ENCODE data around the gene HMG20A.
"Not testable (repeated sequence)": the region's sequence is repeated elsewhere in the genome, so short reads cannot be mapped to it uniquely, and the experiment has no call there.

The HMG20A gene

DNA sequence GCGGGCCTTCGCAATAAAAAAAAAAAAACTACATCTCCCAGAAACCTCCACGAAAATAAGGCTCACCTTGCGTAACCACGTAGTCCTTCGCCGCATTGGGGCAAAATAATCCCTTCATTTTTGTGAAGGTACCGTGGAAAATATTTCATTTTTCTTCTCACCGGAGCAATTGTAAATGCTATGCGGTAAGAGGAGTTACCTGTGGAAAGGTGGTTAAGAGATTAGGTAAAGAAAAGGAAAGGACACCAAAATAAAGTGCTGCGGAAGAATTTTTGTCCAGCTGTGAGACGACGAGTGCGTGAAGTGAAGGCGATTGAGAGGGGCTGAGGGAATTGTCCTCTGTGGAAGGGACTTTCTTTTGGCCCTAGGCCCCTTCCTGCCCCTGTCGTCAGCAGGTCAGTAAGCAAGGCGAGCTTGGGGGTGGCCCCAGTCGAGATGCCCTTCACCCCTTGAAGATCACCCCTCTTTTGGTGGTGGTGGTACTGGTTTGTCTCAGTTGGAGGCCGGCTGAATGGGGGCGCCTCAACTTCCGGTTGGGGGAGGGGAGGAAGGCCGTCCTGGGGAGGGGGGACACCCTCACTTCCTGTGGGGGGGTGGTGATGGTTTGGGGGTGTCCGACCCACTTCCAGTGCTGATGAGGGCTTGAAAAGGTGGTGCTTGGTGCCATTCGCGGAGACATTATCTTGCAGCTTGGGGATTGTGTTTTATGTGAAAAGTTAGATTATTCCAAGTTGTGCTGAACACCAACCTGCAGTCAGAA, at the start of gene HMG20A:
HMG20A (plus strand) TSS at position 279 of the 760 bp plus-strand sequence. CDS start 37,520 bp downstream, outside the sequence.
- DNase-seq = peak; percentile 70 to 86

DNA sequence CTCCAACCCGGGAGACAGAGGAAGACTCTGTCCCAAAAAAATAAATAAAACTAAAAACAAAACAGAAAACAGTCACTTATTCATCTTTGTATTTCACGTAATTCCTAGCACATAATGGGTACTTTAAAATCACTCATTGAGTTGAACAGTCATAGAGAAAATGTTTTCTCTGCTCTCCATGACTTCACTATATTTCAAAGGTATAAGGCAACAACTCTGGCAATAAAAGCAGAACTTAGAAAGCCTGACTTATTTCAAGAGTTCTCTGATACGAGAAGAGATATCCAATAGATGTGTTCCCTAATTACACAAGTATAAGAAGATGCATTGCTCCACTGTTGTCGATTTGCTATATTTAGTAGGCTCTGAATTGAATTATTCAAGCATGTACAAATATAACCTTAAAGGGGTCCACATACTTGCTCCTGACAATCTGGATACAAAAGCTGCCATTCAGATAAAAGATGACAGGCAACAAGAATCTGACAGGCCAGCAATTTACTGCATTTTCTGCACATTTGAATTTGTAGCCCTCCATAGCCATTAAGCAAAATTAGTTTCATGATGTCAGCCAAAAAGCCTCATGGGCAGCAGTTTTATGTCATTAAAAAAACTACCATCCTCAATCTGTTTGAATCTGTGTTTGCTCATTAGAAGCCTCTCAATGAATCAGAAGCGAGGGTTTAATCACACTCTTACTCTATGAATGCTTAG, 48.7 kb upstream of the HMG20A start:
- no peak for DNase-seq

DNA sequence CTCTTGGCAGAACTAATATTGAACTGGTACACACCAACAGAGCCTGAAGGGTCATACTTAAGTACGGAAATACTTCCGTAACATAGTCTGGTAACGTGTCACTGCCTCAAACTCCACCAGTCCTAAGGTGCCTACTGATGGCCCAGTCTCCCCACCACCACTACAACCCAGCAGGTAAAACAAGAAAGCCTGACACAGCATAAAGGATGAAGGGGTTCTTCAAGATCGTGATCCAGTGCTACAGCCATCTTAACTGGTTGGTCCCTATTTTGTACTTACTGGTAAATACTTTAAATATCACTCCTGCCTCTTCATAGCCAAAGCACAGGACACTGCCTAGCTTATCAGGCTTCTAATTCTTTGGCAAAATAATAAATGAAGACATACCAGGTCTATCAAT, 47.2 kb upstream of the HMG20A start:
- no peak for DNase-seq

DNA sequence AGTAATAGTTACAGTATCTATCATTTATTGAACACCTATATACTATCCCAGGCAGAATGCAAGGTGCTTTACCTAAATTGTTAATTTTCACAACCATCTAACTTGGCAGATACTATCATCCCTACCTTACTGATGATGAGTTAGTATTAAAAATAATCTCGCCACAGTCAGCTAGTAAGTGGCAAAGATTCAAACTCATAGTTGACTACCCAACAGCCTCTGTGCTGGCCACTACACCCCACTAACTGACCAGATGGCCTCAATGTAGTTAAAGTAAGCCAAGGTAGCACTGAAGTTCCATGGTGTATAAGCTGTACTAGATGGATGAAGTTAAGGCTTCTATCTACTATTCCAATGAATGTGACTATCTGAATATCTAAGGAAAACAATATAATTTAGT, 45.6 kb upstream of the HMG20A start:
- DNase-seq = no peak

DNA sequence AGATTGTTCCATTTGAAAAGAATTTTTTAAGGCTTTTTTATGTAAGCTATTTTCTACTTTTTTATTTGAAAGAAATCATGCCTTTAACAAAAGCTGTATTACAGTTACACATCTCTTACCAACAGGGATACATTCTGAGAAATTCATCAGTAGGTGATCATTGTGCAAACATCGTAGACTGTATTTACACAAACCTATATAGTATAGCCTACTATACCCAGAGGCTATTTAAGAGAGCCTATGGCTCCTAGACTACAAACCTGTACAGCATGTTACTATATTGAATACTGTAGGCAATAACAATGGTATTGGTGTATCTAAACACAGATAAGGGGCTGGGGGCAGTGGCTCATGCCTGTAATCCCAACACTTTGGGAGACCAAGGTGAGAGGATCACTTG, 43.9 kb upstream of the HMG20A start:
- no peak for DNase-seq

DNA sequence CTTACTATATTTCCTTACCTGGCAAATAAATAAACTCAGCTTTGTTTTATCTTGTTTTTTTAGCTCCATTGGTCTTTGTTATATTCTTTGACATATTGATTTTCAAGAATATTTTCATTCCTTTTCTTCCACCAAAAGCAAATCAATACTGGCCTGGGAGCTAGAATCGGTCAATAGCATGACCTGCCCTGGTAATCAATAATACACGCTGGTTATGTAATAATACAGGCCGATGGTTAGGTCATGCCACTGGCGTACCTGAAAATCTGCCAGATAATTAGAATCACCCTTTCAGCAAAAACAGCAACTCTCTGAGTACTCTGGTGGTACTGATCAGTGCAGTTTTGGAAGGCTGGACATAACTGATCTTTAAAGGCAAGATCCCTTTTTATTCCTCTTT, 40.7 kb upstream of the HMG20A start:
- no peak for DNase-seq

DNA sequence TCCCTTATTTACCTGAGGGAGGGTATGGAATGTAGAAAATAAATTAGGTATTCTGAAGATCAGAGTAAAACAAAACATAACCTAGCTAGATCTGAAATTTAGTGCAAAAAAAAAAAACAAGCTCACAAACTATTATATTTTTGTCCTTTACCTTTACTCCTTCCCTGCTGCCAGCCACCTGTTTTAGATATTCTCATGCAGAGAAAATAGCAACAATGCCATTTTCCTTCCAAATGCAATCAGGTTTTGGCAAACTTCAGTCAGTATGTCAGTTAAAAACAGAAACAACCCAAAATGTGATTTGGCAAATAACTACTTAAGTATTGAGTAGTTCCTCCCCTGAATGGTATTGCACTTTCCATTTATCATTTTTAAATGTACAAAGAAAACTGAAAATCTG, 36.6 kb upstream of the HMG20A start:
- DNase-seq = no peak

DNA sequence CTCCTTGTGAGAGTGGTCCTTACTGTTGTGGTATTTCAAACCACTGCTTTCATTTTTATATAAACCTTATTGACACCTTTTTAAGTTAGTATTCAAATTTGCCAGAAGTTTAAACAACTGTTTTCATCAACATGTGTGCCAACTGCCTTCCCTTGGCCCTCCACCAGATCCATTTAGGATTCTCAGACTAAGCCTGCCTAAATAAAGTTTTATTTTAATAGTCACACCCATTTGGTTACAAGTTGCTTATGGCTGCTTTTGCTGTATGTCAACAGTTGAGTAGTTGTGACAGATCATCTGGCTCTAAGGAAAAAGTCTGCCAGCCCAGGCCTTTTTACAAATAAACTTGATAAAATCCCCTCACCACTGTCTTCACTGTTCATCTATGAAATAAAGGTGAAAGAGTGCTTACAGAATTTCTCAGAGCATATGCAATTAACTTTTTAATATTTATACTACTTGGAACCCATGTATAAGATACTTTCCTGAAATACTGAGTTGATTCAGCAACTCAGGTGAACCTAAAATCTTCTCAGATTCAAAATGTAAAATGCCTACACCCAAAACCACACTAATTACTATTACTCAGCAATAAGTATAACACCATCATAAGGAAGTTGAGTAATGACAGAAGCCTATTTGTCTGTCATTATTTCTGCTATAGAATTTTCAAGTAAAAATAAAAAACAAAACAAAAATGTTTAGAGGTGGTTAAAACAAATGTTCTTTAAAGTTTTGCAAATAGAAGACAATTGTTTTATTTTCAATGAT, 35.9 kb upstream of the HMG20A start:
- peak; percentile 9 to 27 for DNase-seq

DNA sequence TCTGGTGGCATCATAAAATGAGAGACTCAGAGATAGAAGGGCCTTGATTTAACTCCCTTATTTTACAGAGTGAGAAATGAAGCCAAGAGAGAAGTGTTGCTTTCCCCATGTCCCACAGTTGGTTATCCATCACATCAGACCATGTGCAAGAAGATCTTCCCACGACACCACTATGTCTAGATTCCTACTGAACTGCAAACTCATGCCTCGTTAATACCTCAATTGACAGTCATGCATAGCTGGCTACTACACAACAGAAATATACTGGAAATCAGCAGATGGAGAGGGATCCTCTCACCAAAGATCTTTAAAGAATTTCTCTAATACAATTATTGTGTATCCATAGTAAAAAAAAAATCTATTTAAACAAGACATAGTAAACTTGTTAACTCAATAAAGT, 34.1 kb upstream of the HMG20A start:
- no peak for DNase-seq

DNA sequence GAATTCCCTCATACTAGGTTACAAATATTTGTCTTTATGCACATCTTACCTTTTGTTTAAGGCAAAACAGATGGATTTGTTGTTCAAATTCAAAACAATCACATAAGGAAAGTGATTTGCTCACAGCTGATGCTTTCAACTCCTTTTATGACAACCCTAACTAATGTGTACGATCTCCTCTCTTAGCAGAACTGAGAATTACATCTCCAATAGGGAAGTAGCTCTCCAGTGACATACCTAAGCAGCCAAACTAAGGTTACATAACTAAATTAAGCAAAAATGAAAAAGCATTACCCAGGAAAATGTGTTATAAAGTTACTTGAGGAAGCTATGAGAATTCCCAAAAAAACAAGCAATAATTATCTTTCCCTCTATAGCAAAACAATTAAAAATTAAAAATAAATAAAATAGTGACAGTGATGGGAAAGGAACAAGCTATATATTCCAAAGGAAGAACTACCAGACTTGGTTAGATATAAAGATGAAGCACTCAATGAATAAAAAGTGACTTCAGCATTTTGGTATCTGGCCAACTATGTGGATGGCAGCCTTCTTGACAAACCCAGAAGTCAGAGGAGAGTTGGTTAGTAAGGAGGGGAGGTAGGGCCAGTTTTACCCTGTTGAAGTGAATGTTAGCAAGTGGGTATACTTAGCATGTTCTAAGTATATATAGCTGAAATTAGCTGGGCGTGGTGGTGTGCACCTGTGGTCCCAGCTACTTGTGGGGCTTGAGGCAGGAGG, 33.2 kb upstream of the HMG20A start:
- DNase-seq = peak; percentile 14 to 23

DNA sequence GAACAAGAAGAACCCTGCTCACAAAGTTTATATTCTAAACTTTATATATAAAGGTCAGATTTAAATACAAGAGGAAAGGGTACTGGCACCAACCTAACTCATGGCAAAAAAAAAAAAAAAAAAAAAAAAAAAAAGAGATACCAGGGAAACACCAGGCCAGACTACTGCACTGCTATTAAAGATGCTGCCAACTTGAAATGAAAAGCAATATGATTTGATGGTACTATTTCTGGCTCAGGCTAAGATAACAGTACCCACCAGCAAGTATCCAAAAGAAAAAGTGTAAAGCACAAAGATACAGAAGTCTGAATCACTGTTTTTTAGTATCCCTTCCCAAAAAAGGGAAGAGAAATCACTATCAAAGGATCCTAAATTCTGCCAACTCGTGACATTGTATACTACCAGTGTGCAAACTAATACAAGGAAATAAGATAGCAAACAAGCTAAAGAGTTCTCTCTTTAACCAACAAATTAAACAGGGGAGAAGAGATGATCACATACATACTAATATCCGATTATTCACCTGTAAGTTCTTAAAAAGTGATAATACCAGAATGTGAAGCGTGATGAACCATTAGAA, 29.2 kb upstream of the HMG20A start:
- DNase-seq = no peak

DNA sequence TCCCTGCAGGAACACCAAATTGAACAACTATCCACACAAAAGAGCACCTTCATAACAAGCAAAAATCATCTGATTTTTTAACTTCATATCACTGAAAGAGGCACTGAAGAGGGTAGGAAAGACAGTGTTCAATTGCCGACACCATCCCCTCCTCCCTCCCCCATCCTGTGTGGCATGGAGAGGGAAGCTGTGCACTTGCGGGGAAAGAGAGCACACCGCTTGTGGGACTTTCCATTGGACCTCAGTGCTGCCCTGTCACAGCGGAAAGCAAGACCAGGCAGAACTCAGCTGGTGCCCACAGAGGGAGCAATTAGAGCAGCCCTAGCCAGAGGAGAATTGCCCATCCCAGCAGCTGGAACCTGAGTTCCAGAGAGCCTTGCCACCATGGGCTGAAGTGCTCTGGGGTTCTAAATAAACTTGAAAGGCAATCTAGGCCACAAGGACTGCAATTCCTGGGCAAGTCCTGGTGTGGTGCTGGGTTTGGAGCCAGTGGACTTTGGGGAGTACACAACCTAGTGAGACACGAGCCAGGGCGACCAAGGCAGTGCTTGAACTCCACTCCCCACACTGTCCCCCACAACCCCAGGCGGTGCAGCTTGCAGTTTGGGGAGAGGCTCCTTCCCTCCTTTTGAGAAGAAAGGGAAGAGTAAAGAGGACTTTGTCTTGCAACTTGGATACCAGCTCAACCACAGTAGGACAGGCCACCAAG, 27.8 kb upstream of the HMG20A start:
- no peak for DNase-seq

DNA sequence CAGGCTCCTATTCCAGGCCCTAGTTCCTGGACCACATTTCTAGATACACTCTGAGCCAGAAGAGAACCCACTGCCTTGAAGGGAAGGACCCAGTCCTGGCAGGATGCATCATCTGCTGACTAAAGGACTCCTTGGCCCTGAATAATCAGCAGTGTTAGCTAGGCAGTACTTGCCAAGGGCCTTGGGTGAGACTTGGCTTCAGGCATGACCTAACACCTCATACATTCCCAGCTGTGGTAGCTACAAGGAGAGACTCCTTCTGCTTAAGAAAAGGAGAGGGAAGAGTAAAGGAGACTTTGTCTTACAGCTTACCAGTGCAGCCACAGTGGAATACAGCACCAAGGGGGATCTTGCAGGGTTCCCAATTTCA, 27.2 kb upstream of the HMG20A start:
- no peak for DNase-seq

DNA sequence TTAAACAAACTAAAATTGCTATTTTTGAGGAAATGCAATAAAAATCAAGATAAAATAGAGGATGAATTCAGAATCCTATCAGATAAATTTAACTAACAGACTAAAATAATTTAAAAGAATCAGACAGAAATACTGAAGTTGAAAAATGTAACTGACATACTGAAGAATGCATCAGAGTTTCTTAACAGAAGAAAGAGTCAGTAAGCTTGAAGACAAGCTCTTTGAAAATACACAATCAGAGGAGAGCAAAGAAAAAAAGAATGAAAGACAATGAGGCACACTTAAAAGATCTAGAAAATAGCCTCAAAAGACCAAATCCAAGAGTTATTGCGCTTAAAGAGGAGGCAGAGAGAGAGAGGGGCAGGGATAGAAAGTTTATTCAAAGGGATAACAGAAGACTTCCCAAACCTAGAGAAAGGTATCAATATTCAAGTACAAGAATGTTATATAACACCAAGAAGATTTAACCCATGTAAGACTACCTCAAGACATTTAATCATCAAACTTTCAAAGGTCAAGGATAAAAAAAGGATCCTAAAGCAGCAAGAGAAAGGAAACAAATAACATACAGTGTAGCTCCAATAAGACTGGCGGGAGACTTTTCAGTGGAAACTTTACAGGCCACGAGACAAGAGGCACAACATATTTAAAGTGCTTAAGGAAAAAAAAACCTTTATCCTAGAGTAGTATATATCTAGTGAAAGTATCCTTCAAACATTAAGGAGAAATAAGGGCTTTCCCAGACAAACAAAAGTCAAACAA, 25.5 kb upstream of the HMG20A start:
- no peak for DNase-seq

DNA sequence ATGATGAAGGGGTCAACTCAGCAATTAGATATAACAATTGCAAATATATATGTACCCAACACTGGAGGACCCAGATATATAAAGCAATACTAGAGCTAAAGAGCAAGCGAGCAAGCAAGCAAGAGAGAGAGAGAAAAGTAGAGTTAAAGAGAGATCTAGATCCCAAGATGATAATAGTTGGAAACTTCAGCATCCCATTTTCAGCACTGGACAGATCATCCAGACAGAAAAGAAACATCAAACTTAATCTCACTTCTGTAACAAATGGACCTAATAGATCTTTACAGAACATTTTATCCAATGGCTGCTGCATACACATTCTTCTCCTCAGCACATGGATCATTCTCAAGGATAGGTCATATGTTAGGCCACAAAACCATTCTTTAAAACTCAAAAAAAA, 24.0 kb upstream of the HMG20A start:
- DNase-seq = no peak

DNA sequence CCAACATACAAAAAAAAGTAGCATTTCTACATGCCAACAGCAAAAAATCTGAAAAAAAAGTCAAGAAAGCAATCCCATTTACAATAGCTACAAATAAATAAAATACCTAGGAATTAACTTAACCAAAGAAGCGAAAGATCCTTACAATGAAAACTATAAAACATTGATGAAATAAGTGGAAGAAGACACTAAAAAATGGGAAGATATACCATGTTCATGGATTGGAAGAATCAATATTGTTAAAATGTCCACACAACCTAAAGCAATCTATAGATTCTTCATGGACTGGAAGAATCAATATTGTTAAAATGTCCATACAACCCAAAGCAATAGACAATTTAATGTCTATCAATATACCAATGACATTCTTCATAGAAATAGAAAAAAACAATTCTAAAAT, 21.8 kb upstream of the HMG20A start:
- DNase-seq = no peak

DNA sequence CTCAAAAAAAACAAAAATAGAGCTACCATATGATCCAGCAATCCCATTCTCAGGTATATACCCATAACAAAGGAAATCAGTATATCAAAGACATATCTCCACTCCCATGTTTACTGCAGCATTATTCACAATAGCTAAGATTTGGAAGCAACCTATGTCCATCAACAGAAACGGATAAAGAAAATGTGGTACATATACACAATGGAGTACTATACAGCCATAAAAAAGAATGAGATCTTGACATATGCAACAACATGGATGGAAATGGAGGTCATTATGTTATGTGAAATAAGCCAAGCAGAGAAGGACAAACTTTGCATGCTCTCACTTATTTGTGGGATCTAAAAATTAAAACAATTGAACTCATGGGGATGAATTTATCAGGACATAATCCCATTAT, 20.4 kb upstream of the HMG20A start:
- DNase-seq = no peak

DNA sequence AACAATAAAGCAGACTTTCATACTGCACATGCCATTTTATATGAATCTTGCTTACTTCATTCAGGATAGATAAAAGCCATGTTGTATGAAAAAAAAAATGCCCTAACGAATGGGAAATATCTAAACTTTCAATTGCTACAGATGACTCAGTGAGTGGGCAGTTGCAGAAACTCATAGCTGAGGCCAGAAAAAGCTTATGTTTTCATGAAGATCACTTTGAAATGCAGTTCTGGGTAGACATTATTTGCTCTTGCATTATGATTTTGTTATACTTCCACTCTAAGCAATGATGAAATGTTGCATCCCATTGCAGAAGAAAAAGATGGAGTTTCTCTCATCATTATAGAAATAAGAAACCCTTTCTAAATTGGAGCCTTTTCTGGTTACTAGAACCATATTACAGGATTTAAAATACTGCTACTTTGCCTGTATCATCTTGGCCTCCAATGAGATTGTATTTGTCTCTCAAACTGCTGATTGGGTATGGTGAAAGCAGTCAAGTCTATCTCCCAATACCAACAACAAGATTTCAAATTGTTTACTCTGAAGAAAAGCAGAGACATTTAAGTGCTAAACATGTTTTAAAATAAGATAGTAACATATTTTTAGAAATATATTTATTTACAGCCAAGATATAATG, 17.8 kb upstream of the HMG20A start:
- no peak for DNase-seq

DNA sequence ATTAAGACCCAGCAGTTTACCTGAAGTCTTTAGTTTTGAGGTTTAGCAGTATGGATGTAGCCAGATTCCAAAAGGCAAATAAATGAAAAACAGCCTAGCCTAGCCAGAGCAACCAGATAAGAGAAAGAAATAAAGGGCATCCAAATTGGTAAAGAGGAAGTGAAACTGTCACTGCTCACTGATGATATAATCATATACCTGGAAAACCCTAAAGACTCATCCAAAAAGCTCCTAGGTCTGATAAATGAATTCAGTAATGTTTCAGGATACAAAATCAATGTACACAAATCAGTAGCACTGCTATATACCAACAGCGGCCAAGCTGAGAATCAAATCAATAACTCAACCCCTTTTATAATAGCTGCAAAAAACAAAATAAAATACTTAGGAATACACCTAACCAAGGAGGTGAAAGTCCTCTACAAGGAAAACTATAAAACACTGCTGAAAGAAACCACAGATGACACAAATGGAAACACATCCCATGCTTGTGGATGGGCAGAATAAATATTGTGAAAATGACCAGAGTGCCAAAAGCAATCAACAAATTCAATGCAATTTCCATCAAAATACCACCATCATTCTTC, 14.4 kb upstream of the HMG20A start:
- not testable (repeated sequence) for DNase-seq

DNA sequence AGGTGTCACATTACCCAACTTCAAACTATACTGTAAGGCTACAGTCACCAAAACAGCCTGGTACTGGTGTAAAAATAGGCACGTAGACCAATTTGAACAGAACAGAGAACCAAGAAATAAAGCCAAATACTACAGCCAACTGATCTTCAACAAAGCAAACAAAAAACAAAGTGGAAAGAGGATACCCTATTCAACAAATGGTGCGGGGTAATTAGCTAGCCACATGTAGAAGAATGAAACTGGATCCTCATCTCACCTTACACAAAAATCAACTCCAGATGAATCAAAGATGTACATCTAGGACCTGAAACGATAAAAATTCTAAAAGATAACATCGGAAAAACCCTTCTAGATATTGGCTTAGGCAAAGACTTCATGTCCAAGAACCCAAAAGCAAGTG, 13.8 kb upstream of the HMG20A start:
- no peak for DNase-seq

Data from AML-193 (cell line).